GM12864 (cell line): ENCODE measurements around the gene ENTPD5.

Experiments used
- DNase-seq: peaks from one replicate; pipeline ENCODE4 v3.0.0-alpha.2; 2011; ENCODE audit warnings: low read depth
- H3K4me3 ChIP-seq: 2 replicates; pipeline ENCODE4 v1.5.1; 2011; ENCODE audit warnings: mild to moderate bottlenecking, low read depth, low read length, control low read depth
- CTCF ChIP-seq: IDR thresholded peaks from 2 replicates; pipeline ENCODE4 v1.5.1; 2011; ENCODE audit warnings: low read depth, mild to moderate bottlenecking, moderate library complexity, low read length, control low read depth, inconsistent platforms; ENCODE audit errors: missing control alignments

Gene ENTPD5

GRCh38 chr14:74018586-74019407 is at the start of gene ENTPD5, which contains the start of gene BBOF1:
Gene ENTPD5 (minus strand): TSS chr14:74019288. CDS start chr14:73988102, 31,186 bp downstream.
Gene BBOF1 (plus strand): TSS chr14:74019349. CDS start chr14:74019479, 130 bp downstream.
- peak within 1 kb of the TSS; percentile 94 for H3K4me3 ChIP-seq
- DNase-seq: peak; percentile 16
- TF ChIP-seq CTCF: no peak

- TF ChIP-seq CTCF: no peak
- no peak overlapping the region for H3K4me3 ChIP-seq
- DNase-seq: no peak
These were observed 46.9 kb upstream of the ENTPD5 start for GRCh38 chr14:74065746-74066575.

- no peak for DNase-seq
- TF ChIP-seq CTCF: no peak
- H3K4me3 ChIP-seq: no peak overlapping the region
These were observed 45.8 kb upstream of the ENTPD5 start for GRCh38 chr14:74064883-74065282.

- DNase-seq: no peak
- no peak for TF ChIP-seq CTCF
- no peak overlapping the region for H3K4me3 ChIP-seq
These were observed 45.3 kb upstream of the ENTPD5 start for GRCh38 chr14:74064426-74064825.

- no peak for DNase-seq
- H3K4me3 ChIP-seq: no peak overlapping the region
- TF ChIP-seq CTCF: no peak
These were observed 43.7 kb upstream of the ENTPD5 start for GRCh38 chr14:74062809-74063150.

GRCh38 chr14:74049876-74050495 is 30.9 kb upstream of the ENTPD5 start:
- no peak for TF ChIP-seq CTCF
- no peak overlapping the region for H3K4me3 ChIP-seq
- no peak for DNase-seq
